ENCODE measurements around the gene TBXA2R.

DNA sequence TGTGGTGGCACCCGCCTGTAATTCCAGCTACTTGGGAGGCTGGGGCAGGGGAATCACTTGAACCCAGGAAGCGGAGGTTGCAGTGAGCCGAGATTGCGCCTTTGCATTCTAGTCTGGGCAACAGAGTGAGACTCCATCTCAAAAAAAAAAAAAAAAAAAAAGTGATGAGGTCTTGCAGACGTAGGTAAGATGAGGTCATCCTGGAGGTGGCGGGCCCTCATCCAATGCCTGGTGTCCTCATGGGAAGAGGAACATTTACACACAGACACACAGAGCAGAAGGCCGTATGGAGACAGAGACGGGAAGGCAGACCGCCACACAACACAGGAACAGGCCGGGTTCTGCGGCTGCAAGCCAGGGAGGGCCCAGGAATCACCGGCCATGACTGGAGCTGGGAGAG lies 15.5 kb upstream of the TBXA2R start:
- no peak for TF ChIP-seq POLR2A (IDR thresholded peaks at IDR 0.05; ENCODE audit: low read depth, low read length)
- TF ChIP-seq POLR2AphosphoS5 (IDR thresholded peaks at IDR 0.05; ENCODE audit: low read depth, low read length), result no peak
- no peak for TF ChIP-seq TAF1 (IDR thresholded peaks at IDR 0.05; ENCODE audit: low read depth, low read length)
